Spleen (tissue), 7 donors: ENCODE measurements around the gene OR56A4.

Experiments
- CTCF ChIP-seq, 11 experiments: fragments of 200-600 bp in 7 of 11; fragments of 450-650 bp in 4 of 11; sonication (generic) in 4 of 11; IDR thresholded peaks in 8 of 11; conservative IDR thresholded peaks in 3 of 11; 1 replicate in 7 of 11; 2 replicates in 4 of 11; pipeline versions ENCODE4 v1.4.0 to v1.8.0; 2016 to 2021; ENCODE audit warnings: antibody characterized with exemption in 11 of 11, inconsistent platforms in 4 of 11, mild to moderate bottlenecking in 1 of 11
- POLR2A ChIP-seq, 3 donors: fragments of 450-650 bp; IDR thresholded peaks; one replicate each; pipeline ENCODE4 v1.5.1; 2017; ENCODE audit warnings: antibody characterized with exemption in 3 of 3, mild to moderate bottlenecking in 1 of 3
- donor health status: DM: no; HTN: no; CAD: no; lungs with moderate emphysema.
- donor health status: DM: no; HTN: no; CAD: no.
- donor health status: DM: no; HTN: no; CAD: no.

GRCh38 chr11:6006846-6007245, at the start of gene OR56A4:
- no peak for TF ChIP-seq CTCF (IDR thresholded peaks at IDR 0.05 in 8 of 11, conservative IDR thresholded peaks at IDR 0.05 in 3 of 11)
- no peak for TF ChIP-seq POLR2A (IDR thresholded peaks at IDR 0.05)
